Breast epithelium (tissue), 4 donors: ENCODE results near the gene FAM111A. TPM values are rescaled to one million over a fixed set of nuclear protein-coding genes. Genes with fewer than 3 reads are reported as not detected.

Experiments used
- DNase-seq, 2 donors: peaks; one replicate each; pipeline ENCODE4 v3.0.0-alpha.2; 2019; ENCODE audit warnings: low spot score in 2 of 2
- H3K27ac ChIP-seq, 2 donors: fragments of 200-600 bp; sonication (generic) in 1 of 2; one replicate each; pipeline ENCODE4 v1.5.1; 2016 to 2019; ENCODE audit warnings: mild to moderate bottlenecking in 1 of 2
- H3K27me3 ChIP-seq, 2 donors: fragments of 200-600 bp; sonication (generic) in 1 of 2; one replicate each; pipeline versions ENCODE4 v1.5.1 to v1.6.0; 2017 to 2019; ENCODE audit warnings: control low read depth in 1 of 2, mild to moderate bottlenecking in 1 of 2
- H3K36me3 ChIP-seq: fragments of 200-600 bp; one replicate; pipeline ENCODE4 v1.5.1; 2019
- H3K4me1 ChIP-seq, 2 donors: fragments of 200-600 bp; sonication (generic); one replicate each; pipeline ENCODE4 v1.5.1; 2016 to 2019; ENCODE audit warnings: control low read depth in 1 of 2
- H3K4me3 ChIP-seq, 3 donors: fragments of 200-600 bp; sonication (generic); 1 replicate in 2 of 3; 2 replicates in 1 of 3; pipeline ENCODE4 v1.5.1; 2016 to 2019; ENCODE audit warnings: mild to moderate bottlenecking in 3 of 3, moderate library complexity in 2 of 3
- H3K9me3 ChIP-seq, 2 donors: fragments of 200-600 bp; sonication (generic) in 1 of 2; one replicate each; pipeline ENCODE4 v1.5.1; 2016 to 2019; ENCODE audit warnings: control low read depth in 1 of 2
- POLR2A ChIP-seq: fragments of 450-650 bp; IDR thresholded peaks from one replicate; pipeline ENCODE4 v1.6.1; 2016; ENCODE audit warnings: antibody characterized with exemption, mild to moderate bottlenecking, moderate library complexity
- POLR2AphosphoS5 ChIP-seq, 3 donors: sonication (generic); formaldehyde crosslinking; IDR thresholded peaks; one replicate each; pipeline ENCODE4 v1.6.1; 2017; ENCODE audit warnings: antibody characterized with exemption in 3 of 3
- intact Hi-C: fragments of 100-400 bp; cut with DNase I; formaldehyde crosslinking; loops from one replicate; pipeline ENCODE4 v1.15.1; 2023; ENCODE audit warnings: low total_unique reads
- total RNA-seq, 3 donors: library from RNA; depleted of rRNA; stranded (reverse); fragments of >200 nt; gene quantifications; one replicate each; pipeline ENCODE4 v1.1.0, GENCODE V29; 2016
- TF ChIP-seq, protein P1 (sequence below), 3 donors: fragments of 450-650 bp; IDR thresholded peaks; one replicate each; pipeline ENCODE4 v1.5.1; 2016 to 2017; ENCODE audit warnings: antibody characterized with exemption in 3 of 3, mild to moderate bottlenecking in 3 of 3, moderate library complexity in 3 of 3

Gene FAM111A
- total RNA-seq, 3 donors from 2014 or later: 37.0 to 48.0 (median 44.6) TPM

- Histone ChIP-seq H3K36me3 (no peaks in the 10 kb centered on the region), H3K27me3 (no peaks in the 10 kb centered on the region), H3K9me3 (no peaks in the 10 kb centered on the region), H3K4me3 (no peak overlapping the region), H3K27ac (no peak overlapping the region), H3K4me1 (no peaks in the 10 kb centered on the region)
- intact Hi-C loops: no loop called here
- no peak for DNase-seq
- TF ChIP-seq POLR2A (no peak), POLR2AphosphoS5 (IDR thresholded peaks at IDR 0.05) (no peak)
- TF ChIP-seq, protein P1, sequence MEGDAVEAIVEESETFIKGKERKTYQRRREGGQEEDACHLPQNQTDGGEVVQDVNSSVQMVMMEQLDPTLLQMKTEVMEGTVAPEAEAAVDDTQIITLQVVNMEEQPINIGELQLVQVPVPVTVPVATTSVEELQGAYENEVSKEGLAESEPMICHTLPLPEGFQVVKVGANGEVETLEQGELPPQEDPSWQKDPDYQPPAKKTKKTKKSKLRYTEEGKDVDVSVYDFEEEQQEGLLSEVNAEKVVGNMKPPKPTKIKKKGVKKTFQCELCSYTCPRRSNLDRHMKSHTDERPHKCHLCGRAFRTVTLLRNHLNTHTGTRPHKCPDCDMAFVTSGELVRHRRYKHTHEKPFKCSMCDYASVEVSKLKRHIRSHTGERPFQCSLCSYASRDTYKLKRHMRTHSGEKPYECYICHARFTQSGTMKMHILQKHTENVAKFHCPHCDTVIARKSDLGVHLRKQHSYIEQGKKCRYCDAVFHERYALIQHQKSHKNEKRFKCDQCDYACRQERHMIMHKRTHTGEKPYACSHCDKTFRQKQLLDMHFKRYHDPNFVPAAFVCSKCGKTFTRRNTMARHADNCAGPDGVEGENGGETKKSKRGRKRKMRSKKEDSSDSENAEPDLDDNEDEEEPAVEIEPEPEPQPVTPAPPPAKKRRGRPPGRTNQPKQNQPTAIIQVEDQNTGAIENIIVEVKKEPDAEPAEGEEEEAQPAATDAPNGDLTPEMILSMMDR (IDR thresholded peaks at IDR 0.05): no peak
Observed at GRCh38 chr11:59157433-59157832, 14.8 kb downstream of the FAM111A start.

GRCh38 chr11:59158206-59159068 lies 15.8 kb downstream of the FAM111A start:
- intact Hi-C loops: no loop called here

GRCh38 chr11:59164028-59164427 lies 21.4 kb downstream of the FAM111A start:
- Histone ChIP-seq H3K27me3 (no peaks in the 10 kb centered on the region), H3K4me3 (no peak overlapping the region), H3K27ac (no peak overlapping the region), H3K36me3 (no peaks in the 10 kb centered on the region), H3K9me3 (no peaks in the 10 kb centered on the region), H3K4me1 (no peaks in the 10 kb centered on the region)
- no peak for DNase-seq
- intact Hi-C loops: no loop called here
- no peak for TF ChIP-seq POLR2A
- TF ChIP-seq, protein P1 (IDR thresholded peaks at IDR 0.05): no peak
- no peak for TF ChIP-seq POLR2AphosphoS5 (IDR thresholded peaks at IDR 0.05)

More at GRCh38 chr11:59158206-59159068, 15.8 kb downstream of the FAM111A start:
- Histone ChIP-seq H3K36me3 (no peaks in the 10 kb centered on the region), H3K9me3 (no peaks in the 10 kb centered on the region), H3K4me1 (no peaks in the 10 kb centered on the region), H3K27ac (no peak overlapping the region), H3K27me3 (no peaks in the 10 kb centered on the region), H3K4me3 (no peak overlapping the region)
- TF ChIP-seq POLR2AphosphoS5 (IDR thresholded peaks at IDR 0.05): no peak
- TF ChIP-seq, protein P1 (IDR thresholded peaks at IDR 0.05): peak; percentile 18 to 75 (median 73)
- TF ChIP-seq POLR2A: no peak
- DNase-seq: no peak

GRCh38 chr11:59171508-59172322 lies 29.1 kb downstream of the FAM111A start, which contains the start of gene DTX4:
TSS of gene DTX4 (plus strand) at chr11:59172132. CDS start at chr11:59172596, 464 bp downstream.
- intact Hi-C loops: loop anchor here (1.0 to 10.0 kb wide), 3 partner anchors 21 to 1367 kb away; no protein-coding TSS in a partner anchor
- TF ChIP-seq, protein P1 (IDR thresholded peaks at IDR 0.05): peak; percentile 65 to 93 (median 93)
- no peak for TF ChIP-seq POLR2A
- peak in 2 of 3 donors; percentile 30 to 56 for TF ChIP-seq POLR2AphosphoS5 (IDR thresholded peaks at IDR 0.05)
- H3K9me3 ChIP-seq: no peaks in the 10 kb centered on the region
- peak within 1 kb of the TSS; percentile 69 to 91 for H3K27ac ChIP-seq
- H3K4me3 ChIP-seq: peak within 1 kb of the TSS; percentile 58 to 96 (median 72)
- H3K4me1 ChIP-seq: peaks cover 0 to 6% of the 10 kb centered on the region in 2 donors
- DNase-seq: peak; percentile 88 to 89
- H3K27me3 ChIP-seq: no peaks in the 10 kb centered on the region
- no peaks in the 10 kb centered on the region for H3K36me3 ChIP-seq
